HepG2 (cell line): ENCODE measurements around the gene PLK5. TPM values are rescaled to one million over a fixed set of nuclear protein-coding genes. Genes with fewer than 3 reads are reported as not detected.

Source experiments
- AGO2 ChIP-seq: fragments of 200-400 bp; formaldehyde crosslinking; optimal IDR thresholded peaks from 2 replicates; pipeline ENCODE3; 2017; ENCODE audit warnings: mild to moderate bottlenecking, low read depth, low read length, moderate library complexity
- BORCS8-MEF2B ChIP-seq: sonication (generic); formaldehyde crosslinking; IDR thresholded peaks from 2 replicates; pipeline ENCODE4 v1.8.0; 2022; ENCODE audit warnings: mild to moderate bottlenecking, missing genetic modification reagents
- FOXK2 ChIP-seq: fragments of 450-650 bp; IDR thresholded peaks from 2 replicates; pipeline ENCODE4 v1.6.1; 2016
- JUN ChIP-seq: sonication (generic); formaldehyde crosslinking; IDR thresholded peaks from 2 replicates; pipeline ENCODE4 v1.4.0; 2020; ENCODE audit warnings: mild to moderate bottlenecking, missing genetic modification reagents
- NFIB ChIP-seq: sonication (generic); formaldehyde crosslinking; IDR thresholded peaks from 2 replicates; pipeline ENCODE4 v1.9.0; 2021; ENCODE audit warnings: missing genetic modification reagents, mild to moderate bottlenecking, borderline replicate concordance
- SALL1 ChIP-seq: sonication (generic); formaldehyde crosslinking; IDR thresholded peaks from 2 replicates; pipeline ENCODE4 v1.8.0; 2022; ENCODE audit warnings: mild to moderate bottlenecking, missing genetic modification reagents
- ZNF460 ChIP-seq: sonication (generic); formaldehyde crosslinking; IDR thresholded peaks from 2 replicates; pipeline ENCODE4 v1.5.1; 2020; ENCODE audit warnings: missing genetic modification reagents, mild to moderate bottlenecking, borderline replicate concordance
- ZNF546 ChIP-seq: sonication (generic); formaldehyde crosslinking; conservative IDR thresholded peaks from 2 replicates; pipeline ENCODE4 v1.8.1; 2023; ENCODE audit warnings: mild to moderate bottlenecking, missing genetic modification reagents
- ZNF563 ChIP-seq: sonication (generic); formaldehyde crosslinking; IDR thresholded peaks from 2 replicates; pipeline ENCODE4 v1.8.0; 2022; ENCODE audit warnings: mild to moderate bottlenecking, moderate library complexity, missing genetic modification reagents
- ZNF761 ChIP-seq: sonication (generic); formaldehyde crosslinking; conservative IDR thresholded peaks from 2 replicates; pipeline ENCODE4 v1.4.0; 2020; ENCODE audit warnings: mild to moderate bottlenecking, missing genetic modification reagents
- ZXDC ChIP-seq: sonication (generic); formaldehyde crosslinking; IDR thresholded peaks from 2 replicates; pipeline ENCODE4 v1.5.0; 2020; ENCODE audit warnings: mild to moderate bottlenecking, missing genetic modification reagents
- polyA plus RNA-seq, 8 experiments: library from polyadenylated mRNA; depleted of rRNA in 3 of 8; stranded (reverse) in 7 of 8; unstranded in 1 of 8; fragments of >200 nt; fragmentation: Illumina TruSeq in 4 of 8; extraction: Trizol in 4 of 8; gene quantifications; 2 replicates each; pipeline versions ENCODE4 v1.2.1 to v1.2.3, GENCODE V29; 2011 to 2016; ENCODE audit warnings: low read depth in 4 of 8, missing spikeins in 1 of 8, mixed read lengths in 1 of 8; ENCODE audit not compliant: insufficient read depth in 1 of 8
- total RNA-seq, 5 experiments: library from RNA; depleted of rRNA; stranded (reverse); fragments of >200 nt; fragmentation: Illumina TruSeq; extraction: Trizol; gene quantifications; 2 replicates each; pipeline ENCODE4 v1.2.3, GENCODE V29; 2016; ENCODE audit warnings: low read depth in 1 of 5
- TF ChIP-seq, protein P1 (sequence below): sonication (generic); formaldehyde crosslinking; conservative IDR thresholded peaks from 2 replicates; pipeline ENCODE4 v1.8.0; 2022; ENCODE audit warnings: missing genetic modification reagents
- TF ChIP-seq, protein P2 (sequence below), 2 experiments: fragments of 450-650 bp in 1 of 2; sonication (generic) in 1 of 2; formaldehyde crosslinking in 1 of 2; IDR thresholded peaks; 2 replicates each; pipeline versions ENCODE4 v1.6.1 to v1.8.0; 2016 to 2022; ENCODE audit warnings: antibody characterized with exemption in 1 of 2, mild to moderate bottlenecking in 1 of 2, missing genetic modification reagents in 1 of 2

PLK5 gene
- total and polyA plus RNA-seq, 2 of the 13 experiments (the other 11 are each of a cell fraction or from before 2014, with no cell fraction given) = not detected

- TF ChIP-seq, protein P1, sequence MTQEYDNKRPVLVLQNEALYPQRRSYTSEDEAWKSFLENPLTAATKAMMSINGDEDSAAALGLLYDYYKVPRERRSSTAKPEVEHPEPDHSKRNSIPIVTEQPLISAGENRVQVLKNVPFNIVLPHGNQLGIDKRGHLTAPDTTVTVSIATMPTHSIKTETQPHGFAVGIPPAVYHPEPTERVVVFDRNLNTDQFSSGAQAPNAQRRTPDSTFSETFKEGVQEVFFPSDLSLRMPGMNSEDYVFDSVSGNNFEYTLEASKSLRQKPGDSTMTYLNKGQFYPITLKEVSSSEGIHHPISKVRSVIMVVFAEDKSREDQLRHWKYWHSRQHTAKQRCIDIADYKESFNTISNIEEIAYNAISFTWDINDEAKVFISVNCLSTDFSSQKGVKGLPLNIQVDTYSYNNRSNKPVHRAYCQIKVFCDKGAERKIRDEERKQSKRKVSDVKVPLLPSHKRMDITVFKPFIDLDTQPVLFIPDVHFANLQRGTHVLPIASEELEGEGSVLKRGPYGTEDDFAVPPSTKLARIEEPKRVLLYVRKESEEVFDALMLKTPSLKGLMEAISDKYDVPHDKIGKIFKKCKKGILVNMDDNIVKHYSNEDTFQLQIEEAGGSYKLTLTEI (CRISPR knock-in tag) = no peak
- no peak for TF ChIP-seq AGO2
- TF ChIP-seq ZNF761 = no peak
- no peak for TF ChIP-seq ZNF546 (CRISPR knock-in tag)
- no peak for TF ChIP-seq NFIB
- TF ChIP-seq SALL1 = no peak
- TF ChIP-seq, protein P2, sequence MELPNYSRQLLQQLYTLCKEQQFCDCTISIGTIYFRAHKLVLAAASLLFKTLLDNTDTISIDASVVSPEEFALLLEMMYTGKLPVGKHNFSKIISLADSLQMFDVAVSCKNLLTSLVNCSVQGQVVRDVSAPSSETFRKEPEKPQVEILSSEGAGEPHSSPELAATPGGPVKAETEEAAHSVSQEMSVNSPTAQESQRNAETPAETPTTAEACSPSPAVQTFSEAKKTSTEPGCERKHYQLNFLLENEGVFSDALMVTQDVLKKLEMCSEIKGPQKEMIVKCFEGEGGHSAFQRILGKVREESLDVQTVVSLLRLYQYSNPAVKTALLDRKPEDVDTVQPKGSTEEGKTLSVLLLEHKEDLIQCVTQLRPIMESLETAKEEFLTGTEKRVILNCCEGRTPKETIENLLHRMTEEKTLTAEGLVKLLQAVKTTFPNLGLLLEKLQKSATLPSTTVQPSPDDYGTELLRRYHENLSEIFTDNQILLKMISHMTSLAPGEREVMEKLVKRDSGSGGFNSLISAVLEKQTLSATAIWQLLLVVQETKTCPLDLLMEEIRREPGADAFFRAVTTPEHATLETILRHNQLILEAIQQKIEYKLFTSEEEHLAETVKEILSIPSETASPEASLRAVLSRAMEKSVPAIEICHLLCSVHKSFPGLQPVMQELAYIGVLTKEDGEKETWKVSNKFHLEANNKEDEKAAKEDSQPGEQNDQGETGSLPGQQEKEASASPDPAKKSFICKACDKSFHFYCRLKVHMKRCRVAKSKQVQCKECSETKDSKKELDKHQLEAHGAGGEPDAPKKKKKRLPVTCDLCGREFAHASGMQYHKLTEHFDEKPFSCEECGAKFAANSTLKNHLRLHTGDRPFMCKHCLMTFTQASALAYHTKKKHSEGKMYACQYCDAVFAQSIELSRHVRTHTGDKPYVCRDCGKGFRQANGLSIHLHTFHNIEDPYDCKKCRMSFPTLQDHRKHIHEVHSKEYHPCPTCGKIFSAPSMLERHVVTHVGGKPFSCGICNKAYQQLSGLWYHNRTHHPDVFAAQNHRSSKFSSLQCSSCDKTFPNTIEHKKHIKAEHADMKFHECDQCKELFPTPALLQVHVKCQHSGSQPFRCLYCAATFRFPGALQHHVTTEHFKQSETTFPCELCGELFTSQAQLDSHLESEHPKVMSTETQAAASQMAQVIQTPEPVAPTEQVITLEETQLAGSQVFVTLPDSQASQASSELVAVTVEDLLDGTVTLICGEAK (IDR thresholded peaks at IDR 0.05) = no peak
- TF ChIP-seq, protein P2 (CRISPR knock-in tag; IDR thresholded peaks at IDR 0.05) = no peak
- TF ChIP-seq ZNF460 (CRISPR knock-in tag) = no peak
- no peak for TF ChIP-seq JUN (CRISPR knock-in tag)
- no peak for TF ChIP-seq BORCS8-MEF2B (CRISPR knock-in tag)
- TF ChIP-seq FOXK2 = no peak
- TF ChIP-seq ZNF563 = no peak
- no peak for TF ChIP-seq ZXDC (CRISPR knock-in tag)
Measured at GRCh38 chr19:1482361-1483130, 41.3 kb upstream of the PLK5 start (continued).
